T-helper 2 cell treated with Interferon-gamma antibody and Interleukin-4, amounts not matched to agents 5 μg/mL and 100 μg/mL, for 36 hours (primary cell): ENCODE results near the gene CYP4X1.
"Not testable (repeated sequence)": the region's sequence is repeated elsewhere in the genome, so short reads cannot be mapped to it uniquely, and the experiment has no call there.

Source experiments
- DNase-seq: peaks from one replicate; pipeline ENCODE4 v3.0.0; 2021; ENCODE audit warnings: low spot score
- H3K27ac Mint-ChIP-seq: one replicate; pipeline ENCODE4 v1.8.0; 2021; ENCODE audit warnings: mild to moderate bottlenecking, mixed read lengths
- H3K27me3 Mint-ChIP-seq: one replicate; pipeline ENCODE4 v1.8.0; 2021; ENCODE audit warnings: low read depth, mixed read lengths
- H3K36me3 Mint-ChIP-seq: one replicate; pipeline ENCODE4 v1.8.0; 2021; ENCODE audit warnings: low read depth, mixed read lengths
- H3K4me1 Mint-ChIP-seq: one replicate; pipeline ENCODE4 v1.8.0; 2021; ENCODE audit warnings: low read depth, mixed read lengths
- H3K4me3 Mint-ChIP-seq: one replicate; pipeline ENCODE4 v1.8.0; 2022; ENCODE audit warnings: mild to moderate bottlenecking, moderate library complexity, mixed read lengths
- H3K9me3 Mint-ChIP-seq: one replicate; pipeline ENCODE4 v1.8.0; 2021; ENCODE audit warnings: mixed read lengths

Gene CYP4X1

GRCh38 chr1:47030170-47030805 lies 6.8 kb downstream of the CYP4X1 start:
- Mint-ChIP-seq H3K27me3 (peaks cover 13% of the 10 kb centered on the region), H3K36me3 (no peaks in the 10 kb centered on the region), H3K4me1 (no peaks in the 10 kb centered on the region), H3K27ac (no peak overlapping the region), H3K4me3 (no peak overlapping the region), H3K9me3 (no peaks in the 10 kb centered on the region)
- no peak for DNase-seq

GRCh38 chr1:47031059-47031458 lies 7.6 kb downstream of the CYP4X1 start:
- no peak overlapping the region for H3K27ac Mint-ChIP-seq
- H3K4me3 Mint-ChIP-seq = no peak overlapping the region
- H3K36me3 Mint-ChIP-seq = no peaks in the 10 kb centered on the region
- H3K4me1 Mint-ChIP-seq = no peaks in the 10 kb centered on the region
- DNase-seq = no peak
- H3K27me3 Mint-ChIP-seq = peaks cover 7% of the 10 kb centered on the region
- H3K9me3 Mint-ChIP-seq = no peaks in the 10 kb centered on the region

- Mint-ChIP-seq H3K4me3 (no peak overlapping the region), H3K27ac (no peak overlapping the region), H3K36me3 (no peaks in the 10 kb centered on the region), H3K27me3 (peaks cover 7% of the 10 kb centered on the region), H3K9me3 (no peaks in the 10 kb centered on the region), H3K4me1 (no peaks in the 10 kb centered on the region)
- DNase-seq = no peak
Observed at GRCh38 chr1:47031585-47031984, 8.1 kb downstream of the CYP4X1 start.

GRCh38 chr1:47036764-47037163 lies 13.3 kb downstream of the CYP4X1 start:
- Mint-ChIP-seq H3K4me1 (no peaks in the 10 kb centered on the region), H3K36me3 (no peaks in the 10 kb centered on the region), H3K27me3 (peaks cover 10% of the 10 kb centered on the region), H3K9me3 (no peaks in the 10 kb centered on the region), H3K27ac (no peak overlapping the region), H3K4me3 (no peak overlapping the region)
- no peak for DNase-seq

- Mint-ChIP-seq H3K9me3 (no peaks in the 10 kb centered on the region), H3K4me3 (no peak overlapping the region), H3K36me3 (no peaks in the 10 kb centered on the region), H3K27ac (no peak overlapping the region), H3K27me3 (peaks cover 16% of the 10 kb centered on the region), H3K4me1 (no peaks in the 10 kb centered on the region)
- no peak for DNase-seq
Observed at GRCh38 chr1:47059376-47059775, 35.9 kb downstream of the CYP4X1 start.

GRCh38 chr1:47067097-47067594 lies 43.7 kb downstream of the CYP4X1 start, which contains the start of gene CYP4Z1:
CYP4Z1 (plus strand) TSS chr1:47067231; CDS start chr1:47067491, 260 bp downstream.
- Mint-ChIP-seq H3K27me3 (peaks cover 13% of the 10 kb centered on the region), H3K4me3 (no peak within 1 kb of the TSS), H3K9me3 (no peaks in the 10 kb centered on the region), H3K27ac (no peak within 1 kb of the TSS), H3K4me1 (no peaks in the 10 kb centered on the region), H3K36me3 (no peaks in the 10 kb centered on the region)
- DNase-seq = no peak

GRCh38 chr1:47069080-47069479 lies 45.6 kb downstream of the CYP4X1 start:
- H3K27ac Mint-ChIP-seq, H3K9me3 Mint-ChIP-seq, H3K4me3 Mint-ChIP-seq, DNase-seq, H3K27me3 Mint-ChIP-seq, H3K4me1 Mint-ChIP-seq, H3K36me3 Mint-ChIP-seq: not testable (repeated sequence)

- DNase-seq, H3K36me3 Mint-ChIP-seq, H3K27ac Mint-ChIP-seq, H3K4me1 Mint-ChIP-seq, H3K4me3 Mint-ChIP-seq, H3K9me3 Mint-ChIP-seq, H3K27me3 Mint-ChIP-seq: not testable (repeated sequence)
Observed at GRCh38 chr1:47069509-47069908, 46.0 kb downstream of the CYP4X1 start.

- H3K36me3 Mint-ChIP-seq, H3K4me3 Mint-ChIP-seq, DNase-seq, H3K4me1 Mint-ChIP-seq, H3K9me3 Mint-ChIP-seq, H3K27ac Mint-ChIP-seq, H3K27me3 Mint-ChIP-seq: not testable (repeated sequence)
Observed at GRCh38 chr1:47089356-47089755, 65.9 kb downstream of the CYP4X1 start.

- not testable (repeated sequence) for H3K27ac Mint-ChIP-seq, H3K27me3 Mint-ChIP-seq, DNase-seq, H3K36me3 Mint-ChIP-seq, H3K4me1 Mint-ChIP-seq, H3K4me3 Mint-ChIP-seq, H3K9me3 Mint-ChIP-seq
Observed at GRCh38 chr1:47091476-47091875, 68.0 kb downstream of the CYP4X1 start.
